Mesodermal cell (in vitro differentiated cells): ENCODE data around the gene ARPC4. TPM values are rescaled to one million over a fixed set of nuclear protein-coding genes. Genes with fewer than 3 reads are reported as not detected.
A peak's percentile ranks its signal among the peaks of the same experiment; 100 is the strongest.

Experiments
- H3K27ac ChIP-seq: 2 replicates; pipeline ENCODE4 v1.7.0; 2013; ENCODE audit warnings: mild to moderate bottlenecking, low read depth, low read length, moderate library complexity; ENCODE audit not compliant: severe bottlenecking
- H3K36me3 ChIP-seq: 2 replicates; pipeline ENCODE4 v1.7.1; 2013; ENCODE audit warnings: mild to moderate bottlenecking, low read length, moderate library complexity; ENCODE audit not compliant: control insufficient read depth, insufficient read depth
- H3K4me1 ChIP-seq: one replicate; pipeline ENCODE4 v1.7.1; 2013; ENCODE audit warnings: mild to moderate bottlenecking, low read length; ENCODE audit not compliant: insufficient read depth, control insufficient read depth, poor library complexity, severe bottlenecking
- H3K4me3 ChIP-seq: 2 replicates; pipeline ENCODE4 v1.7.0; 2013; ENCODE audit warnings: low read length, control low read depth, mild to moderate bottlenecking; ENCODE audit not compliant: insufficient read depth, poor library complexity, severe bottlenecking; ENCODE audit errors: extremely low read depth
- H3K9me3 ChIP-seq: 2 replicates; pipeline ENCODE4 v1.7.1; 2013; ENCODE audit warnings: mild to moderate bottlenecking, low read length, moderate library complexity; ENCODE audit not compliant: control insufficient read depth
- WGBS, 2 experiments: methylation state at CpG; one replicate each; pipeline ENCODE4 v1.1.5; 2013; ENCODE audit warnings: missing lambda C conversion rate in 2 of 2; ENCODE audit not compliant: insufficient coverage in 2 of 2; 5-methylcytosine and 5-hydroxymethylcytosine counted together
- polyA plus RNA-seq, 2 experiments: library from polyadenylated mRNA; stranded (reverse); fragments of 50-300 nt; gene quantifications; one replicate each; pipeline ENCODE4 v1.2.3, GENCODE V29; 2013

ARPC4 gene
- 125 TPM for polyA plus RNA-seq (2013, experiment 1 of 2)
- polyA plus RNA-seq (2013, experiment 2 of 2) = 108 TPM

DNA sequence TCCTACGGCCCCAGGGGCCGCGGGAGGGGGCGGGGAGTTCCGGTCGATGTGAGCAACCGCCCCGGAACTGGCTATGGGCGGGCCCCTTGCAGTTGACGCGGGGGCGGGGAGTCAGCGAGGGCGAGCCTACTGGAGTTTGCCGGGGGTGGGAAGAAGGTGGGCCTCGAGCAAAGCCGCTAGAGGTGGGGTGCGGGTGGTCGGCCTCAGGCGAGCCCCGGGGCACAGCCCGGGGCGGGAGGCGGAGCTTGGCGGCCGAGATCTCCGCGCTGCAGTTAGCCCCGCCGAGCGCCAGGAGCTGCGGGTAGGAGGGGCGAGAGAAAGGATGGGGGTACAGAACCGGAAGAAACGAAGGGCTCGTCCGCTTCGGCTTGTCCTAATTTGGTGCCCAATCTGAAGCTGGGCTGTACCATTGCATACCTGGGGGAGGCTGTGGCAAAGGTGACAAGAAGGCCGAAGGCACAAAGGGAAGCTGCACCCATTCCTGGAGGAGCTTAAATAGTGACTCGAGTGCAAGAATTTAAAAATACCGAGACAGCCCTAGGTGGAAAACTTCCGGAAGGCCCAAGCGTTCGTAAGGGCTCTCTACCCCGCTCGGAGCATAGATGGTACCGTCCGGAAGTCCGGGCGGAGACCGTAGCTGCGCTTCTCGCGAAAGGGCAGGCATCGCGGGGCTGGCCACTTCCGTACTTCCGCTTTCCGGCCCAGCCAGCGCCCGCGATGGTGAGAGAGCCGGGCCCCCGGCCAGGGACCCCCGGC, at the start of gene ARPC4, which contains the start of gene TADA3:
TSS of gene ARPC4 (plus strand) at position 678 of the 756 bp plus-strand sequence. CDS start at position 718, 40 bp downstream.
TSS of gene TADA3 (minus strand) at position 69 of the 756 bp plus-strand sequence. CDS start 1,007 bp downstream, outside the sequence.
- peaks cover 60% of the 10 kb centered on the region for H3K36me3 ChIP-seq
- peak within 1 kb of the TSS; percentile 98 for H3K4me3 ChIP-seq
- H3K4me1 ChIP-seq = no peaks in the 10 kb centered on the region
- H3K27ac ChIP-seq = peak within 1 kb of the TSS; percentile 100
- no peaks in the 10 kb centered on the region for H3K9me3 ChIP-seq
- 0% methylated on average over 52 to 61 of the region's 65 CpGs for WGBS, 2 experiments

DNA sequence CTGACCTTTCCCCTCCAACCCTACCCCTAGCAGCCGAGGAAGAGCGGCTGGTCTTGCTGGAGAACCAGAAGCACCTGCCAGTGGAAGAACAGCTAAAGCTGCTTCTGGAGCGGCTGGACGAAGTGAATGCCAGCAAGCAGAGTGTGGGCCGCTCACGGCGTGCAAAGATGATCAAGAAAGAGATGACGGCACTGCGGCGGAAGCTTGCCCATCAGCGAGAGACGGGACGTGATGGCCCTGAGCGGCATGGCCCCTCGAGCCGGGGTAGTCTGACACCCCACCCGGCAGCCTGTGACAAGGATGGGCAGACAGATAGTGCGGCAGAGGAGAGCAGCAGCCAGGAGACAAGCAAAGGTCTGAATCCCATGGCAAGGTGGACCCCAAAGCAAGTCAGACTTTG, 49.3 kb upstream of the ARPC4 start:
- H3K27ac ChIP-seq = no peak overlapping the region
- H3K4me3 ChIP-seq = no peak overlapping the region
- H3K9me3 ChIP-seq = no peaks in the 10 kb centered on the region
- H3K36me3 ChIP-seq = peaks cover 100% of the 10 kb centered on the region
- H3K4me1 ChIP-seq = peaks cover 5% of the 10 kb centered on the region
- 96% methylated on average over 18 of the region's 18 CpGs for WGBS, 2 experiments

DNA sequence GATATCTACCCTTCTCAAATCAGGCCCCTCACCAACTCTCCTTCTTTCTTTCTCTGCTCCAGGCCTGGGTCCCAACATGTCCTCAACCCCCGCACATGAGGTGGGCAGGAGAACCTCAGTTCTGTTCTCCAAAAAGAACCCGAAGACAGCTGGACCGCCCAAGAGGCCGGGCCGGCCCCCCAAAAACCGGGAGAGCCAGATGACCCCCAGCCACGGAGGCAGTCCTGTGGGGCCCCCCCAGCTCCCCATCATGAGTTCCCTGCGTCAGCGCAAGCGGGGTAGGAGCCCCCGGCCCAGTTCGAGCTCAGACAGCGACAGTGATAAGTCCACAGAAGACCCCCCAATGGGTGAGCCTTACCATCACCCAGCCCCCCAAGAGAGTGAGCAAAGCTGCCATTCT, 48.7 kb upstream of the ARPC4 start:
- peaks cover 99% of the 10 kb centered on the region for H3K36me3 ChIP-seq
- WGBS, 2 experiments = 93 to 100% methylated on average over 4 to 7 of the region's 13 CpGs

DNA sequence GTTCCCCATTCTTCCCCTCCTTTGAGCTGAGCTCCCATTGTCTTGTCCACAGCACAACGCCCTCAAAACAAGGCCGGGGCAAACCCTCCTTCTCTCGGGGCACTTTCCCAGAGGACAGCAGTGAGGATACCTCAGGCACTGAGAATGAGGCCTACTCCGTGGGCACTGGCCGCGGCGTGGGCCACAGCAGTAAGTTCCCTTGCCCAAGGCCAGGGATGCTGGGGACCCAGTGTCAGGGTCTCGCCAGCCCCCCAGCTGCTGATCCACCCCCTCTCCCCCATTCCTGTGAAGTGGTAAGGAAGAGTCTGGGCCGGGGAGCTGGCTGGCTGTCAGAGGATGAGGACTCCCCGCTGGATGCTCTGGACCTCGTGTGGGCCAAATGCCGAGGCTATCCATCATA, 47.4 kb upstream of the ARPC4 start:
- Histone ChIP-seq H3K27ac (no peak overlapping the region), H3K4me3 (no peak overlapping the region), H3K4me1 (peaks cover 7% of the 10 kb centered on the region), H3K9me3 (no peaks in the 10 kb centered on the region), H3K36me3 (peaks cover 86% of the 10 kb centered on the region)
- WGBS, 2 experiments = 88 to 94% methylated on average over 3 to 9 of the region's 12 CpGs

More for the DNA sequence above, 48.7 kb upstream of the ARPC4 start:
- Histone ChIP-seq H3K4me1 (peaks cover 5% of the 10 kb centered on the region), H3K4me3 (no peak overlapping the region), H3K9me3 (no peaks in the 10 kb centered on the region), H3K27ac (no peak overlapping the region)

DNA sequence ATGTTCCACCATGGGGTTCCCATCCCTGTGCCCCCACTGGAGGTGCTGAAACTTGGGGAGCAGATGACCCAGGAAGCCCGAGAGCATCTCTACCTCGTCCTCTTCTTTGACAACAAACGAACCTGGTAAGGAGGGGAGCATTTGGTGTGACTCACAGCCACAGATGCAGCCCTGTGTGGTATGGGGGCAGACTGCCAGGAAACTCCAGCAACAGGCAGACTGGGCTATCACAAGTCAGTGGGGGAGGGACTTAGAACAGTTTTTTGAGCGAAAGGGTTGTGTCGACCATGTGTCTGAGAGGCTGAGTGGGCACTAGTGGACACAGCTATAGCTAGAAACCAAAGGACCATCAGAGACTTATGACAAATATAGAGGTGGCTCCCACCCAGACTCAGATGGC, 46.6 kb upstream of the ARPC4 start:
- Histone ChIP-seq H3K9me3 (no peaks in the 10 kb centered on the region), H3K4me3 (no peak overlapping the region), H3K36me3 (peaks cover 80% of the 10 kb centered on the region), H3K27ac (no peak overlapping the region), H3K4me1 (peaks cover 9% of the 10 kb centered on the region)
- WGBS, 2 experiments = 91 to 97% methylated on average over 4 to 5 of the region's 5 CpGs

DNA sequence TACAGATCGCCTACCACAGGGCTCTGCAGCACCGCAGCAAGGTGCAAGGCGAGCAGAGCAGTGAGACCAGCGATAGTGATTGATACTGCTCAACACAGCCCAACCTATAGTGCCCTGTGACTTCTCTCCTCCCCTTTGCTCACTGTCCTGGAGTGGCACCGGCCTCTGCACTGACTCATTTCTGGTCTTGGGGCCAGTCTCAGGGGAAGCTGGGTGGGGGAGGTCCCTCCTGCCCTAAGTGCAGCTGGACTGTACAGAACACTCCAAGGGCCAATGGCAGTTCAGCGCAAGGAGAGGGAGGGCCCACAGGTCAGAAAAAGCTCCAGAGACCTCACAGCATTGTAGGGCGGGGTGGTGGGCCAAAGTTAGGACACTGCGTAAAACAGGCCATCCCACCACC, 45.6 kb upstream of the ARPC4 start:
- no peak overlapping the region for H3K27ac ChIP-seq
- H3K36me3 ChIP-seq = peaks cover 80% of the 10 kb centered on the region
- no peak overlapping the region for H3K4me3 ChIP-seq
- H3K9me3 ChIP-seq = no peaks in the 10 kb centered on the region
- peaks cover 9% of the 10 kb centered on the region for H3K4me1 ChIP-seq
- 100% methylated on average over 5 to 7 of the region's 8 CpGs for WGBS, 2 experiments

DNA sequence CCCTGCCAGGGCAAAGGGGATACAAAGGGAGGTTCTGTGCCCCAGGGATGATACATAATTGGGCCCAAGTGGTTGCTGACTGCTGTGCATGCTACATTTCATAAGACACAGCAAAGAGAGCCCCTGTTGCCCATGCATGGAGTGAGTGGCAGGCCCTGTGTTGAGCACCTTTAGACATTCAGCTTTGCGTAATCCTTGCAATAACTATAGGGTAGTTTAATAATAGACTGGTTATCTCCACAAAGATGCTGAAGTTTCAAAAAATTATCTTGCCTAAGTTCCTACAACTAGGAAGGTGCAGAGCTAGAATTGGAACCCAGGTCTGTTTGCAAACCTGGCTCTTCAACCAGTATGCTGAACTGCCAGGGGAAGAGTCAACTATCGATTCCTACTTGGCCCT, 44.9 kb upstream of the ARPC4 start:
- peaks cover 79% of the 10 kb centered on the region for H3K36me3 ChIP-seq
- no peaks in the 10 kb centered on the region for H3K9me3 ChIP-seq
- WGBS, 2 experiments = 100% methylated on average over 1 of the region's 2 CpGs
- H3K4me1 ChIP-seq = peaks cover 9% of the 10 kb centered on the region
- H3K4me3 ChIP-seq = no peak overlapping the region
- H3K27ac ChIP-seq = no peak overlapping the region

DNA sequence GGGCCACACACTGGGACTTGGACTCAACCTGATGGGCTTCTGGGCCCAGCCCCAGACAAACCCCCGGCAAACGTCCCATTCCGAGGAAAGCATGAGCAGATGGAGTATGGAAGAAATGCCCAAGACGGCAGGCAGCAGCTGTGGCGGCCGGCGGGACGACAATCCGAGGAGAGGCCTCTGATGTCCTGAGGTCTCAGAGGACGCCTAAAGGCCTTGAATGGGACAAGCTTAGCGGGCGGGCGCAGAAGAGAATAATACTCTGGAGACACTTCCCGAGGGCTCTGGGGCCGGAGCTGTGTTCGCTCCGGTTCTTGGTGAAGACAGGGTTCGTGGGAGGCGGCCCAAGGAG, 43.6 kb upstream of the ARPC4 start:
- H3K36me3 ChIP-seq = peaks cover 68% of the 10 kb centered on the region
- H3K4me1 ChIP-seq = peaks cover 9% of the 10 kb centered on the region
- H3K9me3 ChIP-seq = no peaks in the 10 kb centered on the region
- H3K27ac ChIP-seq = peak overlapping the region; percentile 92
- WGBS, 2 experiments = 13 to 15% methylated on average over 19 of the region's 19 CpGs
- H3K4me3 ChIP-seq = peak overlapping the region; percentile 72

DNA sequence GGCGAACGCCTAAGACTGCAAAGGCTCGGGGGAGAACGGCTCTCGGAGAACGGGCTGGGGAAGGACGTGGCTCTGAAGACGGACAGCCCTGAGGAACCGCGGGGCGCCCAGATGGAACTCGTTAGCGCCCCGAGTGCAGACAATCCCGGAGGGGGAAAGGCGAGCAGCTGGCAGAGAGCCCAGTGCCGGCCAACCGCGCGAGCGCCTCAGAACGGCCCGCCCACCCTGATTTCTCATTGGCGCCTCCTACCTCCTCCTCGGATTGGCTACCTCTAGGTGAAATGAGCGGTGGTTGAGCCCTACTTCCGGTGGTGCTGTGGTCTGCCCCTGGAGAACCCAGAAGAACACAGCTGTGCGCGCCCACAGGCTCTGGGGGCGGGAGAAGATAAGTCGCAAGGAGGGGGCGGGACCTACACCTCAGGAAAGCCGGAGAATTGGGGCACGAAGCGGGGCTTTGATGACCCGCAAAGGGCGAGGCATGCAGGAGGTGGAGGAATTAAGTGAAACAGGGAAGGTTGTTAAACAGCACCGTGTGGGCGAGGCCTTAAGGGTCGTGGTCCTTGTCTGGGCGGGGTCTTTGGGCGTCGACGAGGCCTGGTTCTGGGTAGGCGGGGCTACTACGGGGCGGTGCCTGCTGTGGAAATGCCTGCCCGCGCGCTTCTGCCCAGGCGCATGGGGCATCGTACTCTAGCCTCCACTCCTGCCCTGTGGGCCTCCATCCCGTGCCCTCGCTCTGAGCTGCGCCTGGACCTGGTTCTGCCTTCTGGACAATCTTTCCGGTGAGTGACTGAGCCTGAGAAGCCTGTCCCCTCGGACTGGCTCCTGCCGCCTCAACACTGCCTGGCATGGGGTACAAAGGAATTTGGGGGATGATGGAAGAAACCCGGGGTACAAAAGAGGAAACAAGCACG, 43.0 kb upstream of the ARPC4 start, which contains the start of gene OGG1:
TSS of gene OGG1 (plus strand) at position 308 of the 911 bp plus-strand sequence. CDS start at position 643, 335 bp downstream.
- H3K36me3 ChIP-seq = peaks cover 68% of the 10 kb centered on the region
- H3K4me1 ChIP-seq = peaks cover 14% of the 10 kb centered on the region
- peak within 1 kb of the TSS; percentile 92 for H3K27ac ChIP-seq
- peak within 1 kb of the TSS; percentile 72 for H3K4me3 ChIP-seq
- WGBS, 2 experiments = 1% methylated on average over 48 to 52 of the region's 60 CpGs
- no peaks in the 10 kb centered on the region for H3K9me3 ChIP-seq

DNA sequence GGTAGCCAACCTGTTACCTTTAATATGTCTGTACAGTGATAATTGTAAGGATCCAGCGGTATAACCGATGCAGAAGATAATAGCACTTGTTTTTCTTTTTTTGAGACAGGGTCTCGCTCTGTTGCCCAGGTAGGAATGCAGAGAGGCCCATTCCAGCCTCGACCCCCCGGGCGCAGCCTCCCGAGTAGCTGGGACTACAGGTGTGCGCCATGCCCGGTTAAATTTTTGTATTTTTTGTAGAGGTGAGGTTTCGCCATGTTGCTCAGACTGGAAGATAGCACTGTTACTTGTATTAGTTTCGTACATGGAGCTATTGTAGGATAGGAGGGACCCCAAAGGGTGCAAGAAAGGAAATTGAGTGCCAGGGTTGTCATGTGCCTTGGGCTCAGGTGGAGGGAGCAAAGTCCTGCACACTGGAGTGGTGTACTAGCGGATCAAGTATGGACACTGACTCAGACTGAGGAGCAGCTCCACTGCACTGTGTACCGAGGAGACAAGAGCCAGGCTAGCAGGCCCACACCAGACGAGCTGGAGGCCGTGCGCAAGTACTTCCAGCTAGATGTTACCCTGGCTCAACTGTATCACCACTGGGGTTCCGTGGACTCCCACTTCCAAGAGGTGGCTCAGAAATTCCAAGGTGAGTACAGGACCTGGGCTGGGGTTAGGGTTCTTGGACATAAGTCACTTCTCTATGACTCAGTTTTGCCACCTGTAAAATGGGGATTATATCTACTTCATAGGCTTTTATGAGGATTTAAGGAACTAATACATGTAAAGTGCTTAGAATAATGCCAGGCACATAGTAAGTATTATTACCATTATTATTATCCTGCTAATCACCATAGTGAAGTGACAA, 42.1 kb upstream of the ARPC4 start:
- WGBS, 2 experiments = 66 to 78% methylated on average over 12 to 17 of the region's 17 CpGs
- Histone ChIP-seq H3K36me3 (peaks cover 67% of the 10 kb centered on the region), H3K4me3 (peak overlapping the region; percentile 72), H3K4me1 (peaks cover 14% of the 10 kb centered on the region), H3K27ac (peak overlapping the region; percentile 92), H3K9me3 (no peaks in the 10 kb centered on the region)
